IMR-90 (cell line): Measurements from ENCODE around the gene SAMHD1. TPM values are rescaled to one million over a fixed set of nuclear protein-coding genes. Genes with fewer than 3 reads are reported as not detected.
A peak's percentile ranks its signal among the peaks of the same experiment; 100 is the strongest.

Experiments
- ATAC-seq: fragments of 200-7000 bp; cut with Tn5 transposase; 2 replicates; pipeline ENCODE4 v1.9.1; 2020; ENCODE audit warnings: low read depth, mild to moderate bottlenecking, moderate library complexity
- BruUV-seq: library from RNA; stranded (reverse); fragments of 400-500 nt; replicated peaks from 2 replicates; lab custom pipeline; 2021; lab: Mats Ljungman, UMichigan
- CTCF ChIA-PET: fragments of 300-600 bp; formaldehyde crosslinking; extraction: SDS; loops from one replicate; lab custom pipeline; 2021; ENCODE audit warnings: antibody characterized with exemption; lab: Yijun Ruan, JAX
- POLR2A ChIA-PET: fragments of 300-600 bp; sonication (Branson Sonifier 250); formaldehyde crosslinking; loops from one replicate; lab custom pipeline; 2022; ENCODE audit warnings: antibody characterized with exemption; ENCODE audit not compliant: unreplicated experiment; lab: Charles Lee
- DNase-seq: peaks from one replicate; pipeline ENCODE4 v3.0.0; 2013
- H2AFZ ChIP-seq: replicated peaks from 2 replicates; pipeline ENCODE3; 2013; ENCODE audit warnings: low read length, mild to moderate bottlenecking; ENCODE audit not compliant: poor library complexity
- H2AK5ac ChIP-seq: 2 replicates; pipeline ENCODE4 v1.6.1; 2013; ENCODE audit warnings: low read depth, low read length, inconsistent platforms
- H2AK9ac ChIP-seq: replicated peaks from 2 replicates; pipeline ENCODE3; 2013; ENCODE audit warnings: mild to moderate bottlenecking, low read depth, low read length, moderate library complexity; ENCODE audit not compliant: poor library complexity
- H2BK120ac ChIP-seq: 2 replicates; pipeline ENCODE4 v1.6.1; 2013; ENCODE audit warnings: low read depth, low read length, inconsistent platforms
- H2BK15ac ChIP-seq: 3 replicates; pipeline ENCODE4 v1.6.1; 2013; ENCODE audit warnings: low read depth, low read length, inconsistent platforms
- H2BK20ac ChIP-seq: 2 replicates; pipeline ENCODE4 v1.6.1; 2013; ENCODE audit warnings: low read depth, mild to moderate bottlenecking, inconsistent platforms, low read length, moderate library complexity
- H2BK5ac ChIP-seq: 2 replicates; pipeline ENCODE4 v1.6.1; 2013; ENCODE audit warnings: mild to moderate bottlenecking, low read depth, low read length, inconsistent platforms; ENCODE audit not compliant: poor library complexity, severe bottlenecking
- H3K14ac ChIP-seq: replicated peaks from 2 replicates; pipeline ENCODE4 v1.6.1; 2013; ENCODE audit warnings: low read depth, low read length, inconsistent platforms
- H3K18ac ChIP-seq: 2 replicates; pipeline ENCODE4 v1.6.1; 2013; ENCODE audit warnings: low read depth, low read length, control low read depth
- H3K23ac ChIP-seq: 2 replicates; pipeline ENCODE4 v1.6.1; 2013; ENCODE audit warnings: low read depth, low read length, inconsistent platforms
- H3K27ac ChIP-seq: 2 replicates; pipeline ENCODE4 v1.5.1; 2013; ENCODE audit warnings: mild to moderate bottlenecking, control low read depth, low read length; ENCODE audit not compliant: insufficient read depth
- H3K27me3 ChIP-seq: 2 replicates; pipeline ENCODE4 v1.6.1; 2013; ENCODE audit warnings: low read length; ENCODE audit not compliant: control insufficient read depth, insufficient read depth
- H3K36me3 ChIP-seq: 2 replicates; pipeline ENCODE4 v1.6.1; 2013; ENCODE audit warnings: low read length, mixed read lengths; ENCODE audit not compliant: control insufficient read depth, insufficient read depth
- H3K4ac ChIP-seq: 2 replicates; pipeline ENCODE4 v1.6.1; 2013; ENCODE audit warnings: low read depth, low read length, inconsistent platforms
- H3K4me1 ChIP-seq: 2 replicates; pipeline ENCODE4 v1.6.1; 2013; ENCODE audit warnings: low read length, mixed read lengths; ENCODE audit not compliant: control insufficient read depth, insufficient read depth
- H3K4me2 ChIP-seq: 2 replicates; pipeline ENCODE4 v1.6.1; 2013; ENCODE audit warnings: low read depth, mild to moderate bottlenecking, control low read depth, low read length, moderate library complexity
- H3K4me3 ChIP-seq: 2 replicates; pipeline ENCODE4 v1.5.1; 2013; ENCODE audit warnings: low read depth, mild to moderate bottlenecking, control low read depth, low read length, moderate library complexity; ENCODE audit not compliant: insufficient read depth
- H3K56ac ChIP-seq: 2 replicates; pipeline ENCODE4 v1.6.1; 2013; ENCODE audit warnings: low read length, inconsistent platforms; ENCODE audit not compliant: insufficient read depth; ENCODE audit errors: extremely low read depth
- H3K79me1 ChIP-seq, 2 experiments: 2 replicates each; pipeline ENCODE4 v1.6.1; 2013; ENCODE audit warnings: low read length in 2 of 2, inconsistent platforms in 1 of 2, low read depth in 1 of 2
- H3K9ac ChIP-seq: 2 replicates; pipeline ENCODE4 v1.6.1; 2013; ENCODE audit warnings: low read depth, low read length, control low read depth
- H3K9me1 ChIP-seq: 2 replicates; pipeline ENCODE4 v1.6.1; 2013; ENCODE audit warnings: low read length, inconsistent platforms; ENCODE audit not compliant: insufficient read depth
- H3K9me3 ChIP-seq: 2 replicates; pipeline ENCODE4 v1.6.1; 2013; ENCODE audit warnings: low read length; ENCODE audit not compliant: control insufficient read depth, insufficient read depth
- H4K20me1 ChIP-seq: 2 replicates; pipeline ENCODE4 v1.6.1; 2013; ENCODE audit warnings: low read length, inconsistent platforms; ENCODE audit not compliant: insufficient read depth
- H4K5ac ChIP-seq: 2 replicates; pipeline ENCODE4 v1.6.1; 2013; ENCODE audit warnings: mild to moderate bottlenecking, low read depth, low read length, control low read depth
- H4K8ac ChIP-seq, 2 experiments: 2 replicates each; pipeline ENCODE4 v1.6.1; 2013; ENCODE audit warnings: low read depth in 2 of 2, low read length in 2 of 2, control low read depth in 1 of 2, inconsistent platforms in 1 of 2
- H4K91ac ChIP-seq: 2 replicates; pipeline ENCODE4 v1.6.1; 2013; ENCODE audit warnings: low read depth, low read length, inconsistent platforms; ENCODE audit not compliant: insufficient read depth
- CEBPB ChIP-seq: IDR thresholded peaks from 2 replicates; pipeline ENCODE4 v1.6.1; 2012; ENCODE audit warnings: low read depth, low read length, improper control_type of control experiment
- FOS ChIP-seq: fragments of 150-350 bp; IDR thresholded peaks from 2 replicates; pipeline ENCODE4 v1.6.1; 2016; ENCODE audit warnings: low read depth, low read length
- MAFK ChIP-seq: IDR thresholded peaks from 2 replicates; pipeline ENCODE4 v1.6.1; 2012; ENCODE audit warnings: low read depth, low read length, improper control_type of control experiment
- MAZ ChIP-seq: IDR thresholded peaks from 2 replicates; pipeline ENCODE4 v1.6.1; 2012; ENCODE audit warnings: low read depth, mild to moderate bottlenecking, low read length, improper control_type of control experiment, moderate library complexity, borderline replicate concordance
- MXI1 ChIP-seq: IDR thresholded peaks from 2 replicates; pipeline ENCODE4 v1.6.1; 2012; ENCODE audit warnings: low read depth, mild to moderate bottlenecking, low read length, moderate library complexity, borderline replicate concordance
- RAD21 ChIP-seq: IDR thresholded peaks from 2 replicates; pipeline ENCODE4 v1.6.1; 2012; ENCODE audit warnings: low read length, improper control_type of control experiment
- RCOR1 ChIP-seq: IDR thresholded peaks from 2 replicates; pipeline ENCODE4 v1.6.1; 2012; ENCODE audit warnings: mild to moderate bottlenecking, low read length, improper control_type of control experiment; ENCODE audit not compliant: insufficient replicate concordance
- RFX5 ChIP-seq: IDR thresholded peaks from 2 replicates; pipeline ENCODE4 v1.8.0; 2012; ENCODE audit warnings: low read depth, mild to moderate bottlenecking, low read length, moderate library complexity
- WGBS, 2 experiments: methylation state at CpG; one replicate each; pipeline versions ENCODE4 v1.1.5 to v1.1.7; 2013; ENCODE audit warnings: missing lambda C conversion rate in 2 of 2; ENCODE audit not compliant: insufficient read length in 1 of 2; ENCODE audit errors: extremely low coverage in 2 of 2; 5-methylcytosine and 5-hydroxymethylcytosine counted together
- dilution Hi-C: fragments of 300-500 bp; cut with HindIII; formaldehyde crosslinking; loops from one replicate; pipeline ENCODE4 v1.14.3; 2018; ENCODE audit warnings: low sequenced_read_pairs; ENCODE audit not compliant: unreplicated experiment
- in situ Hi-C: fragments of 300-500 bp; cut with MboI; formaldehyde crosslinking; loops from 3 replicates; pipeline ENCODE4 v1.14.3; 2019; ENCODE audit warnings: low sequenced_read_pairs, inconsistent platforms, mixed read lengths
- intact Hi-C: fragments of 100-400 bp; cut with micrococcal nuclease; formaldehyde crosslinking; loops from 2 replicates; pipeline ENCODE4 v1.10.0; 2022
- polyA plus RNA-seq, 3 experiments: library from polyadenylated mRNA; depleted of rRNA; stranded (reverse); fragments of >200 nt; gene quantifications; 2 replicates each; pipeline ENCODE4 v1.2.3, GENCODE V29; 2012; ENCODE audit warnings: low replicate concordance in 1 of 3
- total RNA-seq: library from RNA; depleted of rRNA; stranded (reverse); fragments of >200 nt; gene quantifications from 2 replicates; pipeline ENCODE4 v1.2.3, GENCODE V29; 2012
- TF ChIP-seq, protein P1 (sequence below): fragments of 150-350 bp; IDR thresholded peaks from 2 replicates; pipeline ENCODE4 v1.6.1; 2016; ENCODE audit warnings: low read depth, mild to moderate bottlenecking, low read length, moderate library complexity, borderline replicate concordance
- TF ChIP-seq, protein P2 (sequence below): fragments of 150-350 bp; IDR thresholded peaks from 2 replicates; pipeline ENCODE4 v1.6.1; 2017; ENCODE audit warnings: mild to moderate bottlenecking, antibody characterized with exemption, low read length, low read depth
- TF ChIP-seq, protein P3 (sequence below): conservative IDR thresholded peaks from 2 replicates; pipeline ENCODE4 v1.5.1; 2012; ENCODE audit warnings: mild to moderate bottlenecking, low read depth, low read length, improper control_type of control experiment

Gene SAMHD1
- total and polyA plus RNA-seq, 2 of the 4 experiments (the other 2 are of a cell fraction) = 6.3 to 14.9 TPM

DNA sequence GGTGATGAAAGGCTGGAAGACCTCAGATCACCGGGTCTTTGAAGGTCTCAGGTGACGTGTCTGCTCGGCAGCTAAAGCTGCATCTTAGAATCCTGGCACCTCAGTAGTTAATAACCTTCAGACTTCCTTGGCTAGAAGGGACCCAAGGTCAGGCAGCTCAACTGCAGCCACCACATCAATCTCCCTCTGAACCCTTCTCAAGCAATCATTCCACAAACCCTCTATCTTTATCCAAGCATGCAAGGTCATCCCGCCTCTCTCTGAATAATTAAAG is 92.3 kb downstream of the SAMHD1 start (continued):
- TF ChIP-seq RAD21 (no peak), RCOR1 (no peak), MXI1 (no peak)

DNA sequence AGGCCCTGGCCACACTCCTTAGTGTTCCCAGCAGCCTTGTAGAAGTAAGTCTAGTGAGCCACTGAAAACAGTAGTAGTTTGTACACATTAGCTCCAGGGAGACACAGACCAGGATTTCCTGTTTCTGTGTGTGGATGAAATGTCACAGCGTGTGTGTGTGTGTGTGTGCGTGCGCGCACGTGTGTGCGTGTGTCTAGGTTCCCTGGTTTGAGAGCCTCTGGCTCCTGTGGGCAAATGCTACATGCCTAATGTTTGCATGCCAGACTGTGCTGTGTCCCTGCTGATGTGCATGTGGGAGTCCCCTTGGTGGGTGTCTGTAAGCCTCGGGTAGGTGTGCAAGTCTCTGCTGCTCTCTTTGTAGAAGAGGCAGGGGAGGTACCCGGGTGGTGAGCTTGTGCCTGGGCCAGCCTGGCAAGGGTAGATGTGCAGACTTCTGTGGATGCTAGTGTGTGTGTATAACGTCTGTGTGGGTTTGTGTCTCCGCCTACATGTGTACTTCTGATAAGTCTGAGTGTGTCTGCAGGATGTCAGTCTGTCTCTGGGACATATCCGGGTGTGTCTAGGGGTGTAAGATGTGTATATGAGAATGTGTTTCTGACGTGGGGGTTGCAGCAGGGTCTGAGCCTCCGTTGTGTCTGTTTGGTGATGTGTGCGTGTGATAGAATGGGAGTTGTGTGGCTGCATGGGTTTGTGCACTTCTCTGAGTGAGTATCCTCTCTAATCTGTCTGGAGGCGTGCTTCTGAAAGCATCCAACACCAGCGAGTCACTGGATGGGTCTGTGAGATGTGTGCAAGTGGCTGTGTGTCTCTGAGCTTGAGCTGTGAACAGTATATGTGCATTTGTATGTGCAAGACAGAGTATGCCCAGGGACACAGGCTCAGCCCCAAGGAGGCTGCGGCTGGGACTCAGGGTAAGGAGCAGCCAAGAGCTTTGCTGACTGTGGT is 94.5 kb downstream of the SAMHD1 start:
- ChIA-PET CTCF (interaction anchor here (0.5 to 1.6 kb wide), 3 partner anchors 31 to 88 kb away, joined by 3 to 6 read pairs (median 4); no protein-coding TSS in a partner anchor), POLR2A (interaction anchor here (0.6 kb wide), 1 partner anchor 9 kb away, joined by 4 read pairs; no protein-coding TSS in a partner anchor)
- Histone ChIP-seq H3K9me1 (peaks cover 60% of the 10 kb centered on the region), H2BK5ac (peak overlapping the region; percentile 40), H3K4me1 (peaks cover 58% of the 10 kb centered on the region), H3K14ac (peak overlapping the region; percentile 25), H3K56ac (no peak overlapping the region), H3K4me3 (no peak overlapping the region), H4K5ac (peak overlapping the region; percentile 3; the same call in 1 of the 2 replicates), H4K20me1 (peaks cover 79% of the 10 kb centered on the region), H3K4ac (peak overlapping the region; percentile 8), H2BK15ac (no peak overlapping the region), H2AK9ac (peak overlapping the region; percentile 79), H3K9ac (no peak overlapping the region), H3K36me3 (peaks cover 14% of the 10 kb centered on the region), H2AK5ac (peak overlapping the region; percentile 33), H3K9me3 (no peaks in the 10 kb centered on the region), H3K18ac (no peak overlapping the region), H2BK120ac (peak overlapping the region; percentile 22; the same call in 1 of the 2 replicates), H3K79me1 (peaks cover 14 to 92% of the 10 kb centered on the region in 2 experiments; a peak in 3 of 4 replicates), H3K27me3 (no peaks in the 10 kb centered on the region), H3K23ac (peak overlapping the region; percentile 73), H3K4me2 (peak overlapping the region; percentile 7; the same call in 1 of the 2 replicates), H4K91ac (peak overlapping the region; percentile 38; the same call in 1 of the 2 replicates), H2BK20ac (no peak overlapping the region), H2AFZ (no peak overlapping the region), H4K8ac (peak overlapping the region in 1 of 2 experiments; percentile 38; a peak in 1 of 4 replicates), H3K27ac (peak overlapping the region; percentile 32; the same call in 1 of the 2 replicates)
- intact Hi-C loops (no loop called here), dilution Hi-C loops (no loop called here), in situ Hi-C loops (no loop called here)
- WGBS, 2 experiments = 65% methylated on average over 11 of the region's 17 CpGs; no CpG with 5 or more reads in 1 of the 2 experiments
- BruUV-seq = no TSS peak
- ATAC-seq (no peak), DNase-seq (peak; percentile 56)
- TF ChIP-seq CEBPB = no peak
- TF ChIP-seq, protein P1, sequence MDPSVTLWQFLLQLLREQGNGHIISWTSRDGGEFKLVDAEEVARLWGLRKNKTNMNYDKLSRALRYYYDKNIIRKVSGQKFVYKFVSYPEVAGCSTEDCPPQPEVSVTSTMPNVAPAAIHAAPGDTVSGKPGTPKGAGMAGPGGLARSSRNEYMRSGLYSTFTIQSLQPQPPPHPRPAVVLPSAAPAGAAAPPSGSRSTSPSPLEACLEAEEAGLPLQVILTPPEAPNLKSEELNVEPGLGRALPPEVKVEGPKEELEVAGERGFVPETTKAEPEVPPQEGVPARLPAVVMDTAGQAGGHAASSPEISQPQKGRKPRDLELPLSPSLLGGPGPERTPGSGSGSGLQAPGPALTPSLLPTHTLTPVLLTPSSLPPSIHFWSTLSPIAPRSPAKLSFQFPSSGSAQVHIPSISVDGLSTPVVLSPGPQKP = no peak
- TF ChIP-seq, protein P2, sequence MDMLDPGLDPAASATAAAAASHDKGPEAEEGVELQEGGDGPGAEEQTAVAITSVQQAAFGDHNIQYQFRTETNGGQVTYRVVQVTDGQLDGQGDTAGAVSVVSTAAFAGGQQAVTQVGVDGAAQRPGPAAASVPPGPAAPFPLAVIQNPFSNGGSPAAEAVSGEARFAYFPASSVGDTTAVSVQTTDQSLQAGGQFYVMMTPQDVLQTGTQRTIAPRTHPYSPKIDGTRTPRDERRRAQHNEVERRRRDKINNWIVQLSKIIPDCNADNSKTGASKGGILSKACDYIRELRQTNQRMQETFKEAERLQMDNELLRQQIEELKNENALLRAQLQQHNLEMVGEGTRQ = no peak
- TF ChIP-seq RFX5 = no peak
- TF ChIP-seq FOS = no peak
- TF ChIP-seq MAFK = no peak
- TF ChIP-seq, protein P3, sequence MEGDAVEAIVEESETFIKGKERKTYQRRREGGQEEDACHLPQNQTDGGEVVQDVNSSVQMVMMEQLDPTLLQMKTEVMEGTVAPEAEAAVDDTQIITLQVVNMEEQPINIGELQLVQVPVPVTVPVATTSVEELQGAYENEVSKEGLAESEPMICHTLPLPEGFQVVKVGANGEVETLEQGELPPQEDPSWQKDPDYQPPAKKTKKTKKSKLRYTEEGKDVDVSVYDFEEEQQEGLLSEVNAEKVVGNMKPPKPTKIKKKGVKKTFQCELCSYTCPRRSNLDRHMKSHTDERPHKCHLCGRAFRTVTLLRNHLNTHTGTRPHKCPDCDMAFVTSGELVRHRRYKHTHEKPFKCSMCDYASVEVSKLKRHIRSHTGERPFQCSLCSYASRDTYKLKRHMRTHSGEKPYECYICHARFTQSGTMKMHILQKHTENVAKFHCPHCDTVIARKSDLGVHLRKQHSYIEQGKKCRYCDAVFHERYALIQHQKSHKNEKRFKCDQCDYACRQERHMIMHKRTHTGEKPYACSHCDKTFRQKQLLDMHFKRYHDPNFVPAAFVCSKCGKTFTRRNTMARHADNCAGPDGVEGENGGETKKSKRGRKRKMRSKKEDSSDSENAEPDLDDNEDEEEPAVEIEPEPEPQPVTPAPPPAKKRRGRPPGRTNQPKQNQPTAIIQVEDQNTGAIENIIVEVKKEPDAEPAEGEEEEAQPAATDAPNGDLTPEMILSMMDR = no peak
- TF ChIP-seq MAZ = no peak
